ENCODE data around the gene GAPDHS.

The GAPDHS gene

DNA sequence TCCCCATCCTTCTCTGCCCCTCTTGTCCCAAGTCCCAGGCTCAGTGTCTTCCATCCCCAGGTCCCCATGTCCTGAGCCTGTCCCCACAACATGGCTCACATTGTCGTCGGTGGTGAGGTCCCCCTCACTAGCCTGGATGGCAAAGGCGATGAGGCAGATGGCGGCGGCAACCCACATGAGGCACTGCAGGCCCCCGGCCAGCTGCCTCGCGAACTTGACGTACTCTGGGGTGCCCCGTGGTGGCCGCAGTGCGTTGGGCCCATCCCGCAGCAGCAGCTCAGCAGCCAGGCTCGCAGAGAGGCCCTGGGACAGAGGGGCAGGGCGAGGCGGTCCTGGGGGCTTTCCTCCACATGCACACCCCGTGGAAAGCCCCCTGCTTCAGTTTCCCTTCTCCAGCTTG lies 29.1 kb downstream of the GAPDHS start:
- no peaks in the 10 kb centered on the region for H3K4me1 ChIP-seq (ENCODE audit: control insufficient read depth, insufficient read depth, low read length)
- H3K4me3 ChIP-seq (ENCODE audit: low read depth, low read length) = no peak overlapping the region
- H3K27me3 ChIP-seq (ENCODE audit: control insufficient read depth, insufficient read depth, low read length) = peaks cover 21% of the 10 kb centered on the region
- no peaks in the 10 kb centered on the region for H3K36me3 ChIP-seq (ENCODE audit: control insufficient read depth, insufficient read depth, low read length)
- no peaks in the 10 kb centered on the region for H3K9me3 ChIP-seq (ENCODE audit: control insufficient read depth, insufficient read depth, low read length)
- H3K9ac ChIP-seq (ENCODE audit: low read depth, low read length) = no peak overlapping the region

DNA sequence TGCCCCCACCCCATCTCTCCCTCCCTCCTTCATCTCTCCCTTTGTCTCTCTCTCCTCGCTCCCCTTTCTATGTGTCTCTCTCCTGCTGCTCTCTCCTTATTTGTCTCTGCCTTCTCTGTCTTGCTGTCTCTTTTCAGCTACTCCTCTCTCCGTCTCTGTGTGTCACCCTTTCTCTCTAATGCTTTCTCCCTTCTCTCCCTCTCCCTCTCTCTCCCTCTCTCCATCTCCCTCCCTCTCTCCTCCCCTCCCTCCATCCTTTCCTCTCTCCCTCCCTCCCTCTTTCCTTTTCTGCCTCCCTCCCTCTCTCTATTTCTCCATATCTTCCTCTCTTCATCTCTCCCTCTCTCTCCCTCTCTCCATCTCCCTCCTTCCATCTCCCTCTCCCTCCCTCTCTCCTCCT lies 29.5 kb downstream of the GAPDHS start:
- Histone ChIP-seq H3K9me3 (ENCODE audit: control insufficient read depth, insufficient read depth, low read length) (no peaks in the 10 kb centered on the region), H3K9ac (ENCODE audit: low read depth, low read length) (no peak overlapping the region), H3K4me3 (ENCODE audit: low read depth, low read length) (no peak overlapping the region), H3K27me3 (ENCODE audit: control insufficient read depth, insufficient read depth, low read length) (peaks cover 21% of the 10 kb centered on the region), H3K36me3 (ENCODE audit: control insufficient read depth, insufficient read depth, low read length) (no peaks in the 10 kb centered on the region), H3K4me1 (ENCODE audit: control insufficient read depth, insufficient read depth, low read length) (no peaks in the 10 kb centered on the region)

DNA sequence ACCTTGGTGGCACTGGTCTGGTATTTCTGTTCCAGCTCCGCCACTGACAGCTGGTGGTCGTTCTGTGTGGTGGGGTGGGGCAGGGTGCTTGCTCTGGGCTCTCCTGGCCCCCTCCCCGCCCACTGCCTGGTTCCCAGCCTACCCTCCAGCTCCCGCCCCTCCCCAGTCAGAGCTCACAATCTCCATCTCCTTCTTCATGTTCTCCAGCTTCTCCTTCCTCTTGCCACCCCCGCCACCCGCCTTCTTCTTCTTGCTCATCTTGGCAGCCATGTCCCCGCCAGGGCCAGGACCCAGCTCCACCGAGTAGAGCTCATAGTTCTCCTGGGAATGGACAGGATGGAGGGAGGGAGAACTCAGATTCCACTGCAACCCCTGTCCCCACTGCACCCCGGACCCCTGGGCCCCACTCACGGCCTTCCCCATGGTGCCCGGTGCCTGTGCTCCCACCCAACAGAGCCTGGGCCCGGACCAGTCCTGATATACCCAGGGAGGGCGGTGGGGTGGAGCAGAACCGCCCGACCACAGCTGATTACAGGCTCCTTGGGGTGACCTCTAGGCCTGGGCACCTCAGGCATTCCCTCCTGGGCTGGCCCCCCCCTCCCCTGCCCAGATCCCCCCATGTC lies 30.1 kb downstream of the GAPDHS start, which contains the start of gene ATP4A:
Gene ATP4A, minus strand, starts transcription at position 452 of the 623 bp plus-strand sequence. Its CDS starts 29 bp downstream, at position 423.
- Histone ChIP-seq H3K4me3 (ENCODE audit: low read depth, low read length) (no peak within 1 kb of the TSS), H3K36me3 (ENCODE audit: control insufficient read depth, insufficient read depth, low read length) (no peaks in the 10 kb centered on the region)

DNA sequence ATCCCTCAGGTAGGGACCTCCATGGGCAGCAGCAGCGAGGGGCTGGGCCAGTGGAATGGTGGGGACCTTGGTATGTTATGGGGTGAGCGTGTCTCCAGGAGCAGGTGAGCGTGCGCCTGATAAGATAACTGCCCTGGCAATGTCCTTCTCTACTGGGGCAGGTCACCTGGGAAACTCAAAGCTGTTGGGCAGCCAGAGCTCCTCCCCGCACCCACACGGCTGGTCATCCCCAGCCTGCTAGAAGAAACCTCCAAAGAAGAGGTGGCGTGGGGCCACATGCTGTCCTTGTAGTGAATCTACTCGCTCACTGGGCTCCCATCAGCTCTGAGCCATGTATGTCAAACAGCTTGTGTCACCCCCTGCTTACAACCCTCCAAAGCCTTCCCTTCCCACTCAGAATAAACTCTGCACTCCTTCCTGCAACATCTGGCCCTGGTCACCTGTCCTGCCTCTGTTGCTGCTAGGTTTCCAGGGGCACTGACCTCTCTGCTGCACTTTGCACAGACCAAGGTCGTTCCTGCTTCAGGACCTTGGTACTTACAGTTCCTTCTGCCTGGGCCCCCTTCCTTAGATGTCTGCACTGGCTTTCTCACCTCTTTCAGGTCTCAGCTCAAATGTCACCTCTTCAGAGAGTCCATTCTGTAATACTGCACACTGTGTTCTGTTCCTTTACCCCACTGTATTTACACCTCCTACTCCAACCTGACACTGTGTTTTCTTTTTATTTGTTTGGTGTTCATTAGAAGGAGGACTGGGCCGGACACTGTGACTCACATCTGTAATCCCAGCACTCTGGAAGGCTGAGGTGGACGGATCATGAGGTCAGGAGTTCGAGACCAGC lies 32.0 kb downstream of the GAPDHS start:
- no peaks in the 10 kb centered on the region for H3K36me3 ChIP-seq (ENCODE audit: control insufficient read depth, insufficient read depth, low read length)
- H3K9ac ChIP-seq (ENCODE audit: low read depth, low read length) = no peak overlapping the region
- H3K4me3 ChIP-seq (ENCODE audit: low read depth, low read length) = no peak overlapping the region
- H3K27me3 ChIP-seq (ENCODE audit: control insufficient read depth, insufficient read depth, low read length) = peaks cover 5% of the 10 kb centered on the region
- no peaks in the 10 kb centered on the region for H3K4me1 ChIP-seq (ENCODE audit: control insufficient read depth, insufficient read depth, low read length)
- no peaks in the 10 kb centered on the region for H3K9me3 ChIP-seq (ENCODE audit: control insufficient read depth, insufficient read depth, low read length)

More for the DNA sequence above, 30.1 kb downstream of the GAPDHS start, which contains the start of gene ATP4A:
- Histone ChIP-seq H3K4me1 (ENCODE audit: control insufficient read depth, insufficient read depth, low read length) (no peaks in the 10 kb centered on the region), H3K9me3 (ENCODE audit: control insufficient read depth, insufficient read depth, low read length) (no peaks in the 10 kb centered on the region), H3K9ac (ENCODE audit: low read depth, low read length) (no peak within 1 kb of the TSS), H3K27me3 (ENCODE audit: control insufficient read depth, insufficient read depth, low read length) (peaks cover 21% of the 10 kb centered on the region)

DNA sequence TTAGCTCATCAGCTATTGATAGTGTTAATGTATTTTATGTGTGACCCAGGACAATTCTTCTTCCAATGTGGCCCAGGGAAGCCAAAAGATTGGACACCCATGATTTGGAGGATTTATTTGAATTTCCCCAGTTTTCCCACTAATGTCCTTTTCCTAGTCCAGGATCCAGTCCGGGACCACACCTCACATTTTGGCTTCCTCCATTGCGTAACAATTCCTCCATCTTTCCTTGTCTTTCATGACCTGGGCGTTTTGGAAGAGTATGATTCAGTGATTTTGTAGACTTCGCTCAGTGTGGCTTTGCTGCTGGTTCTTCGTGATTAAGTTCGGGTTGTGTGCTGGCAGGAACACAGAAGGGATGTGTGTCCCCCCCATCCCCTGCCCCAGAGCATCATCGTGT lies 33.5 kb downstream of the GAPDHS start:
- Histone ChIP-seq H3K27me3 (ENCODE audit: control insufficient read depth, insufficient read depth, low read length) (no peaks in the 10 kb centered on the region), H3K36me3 (ENCODE audit: control insufficient read depth, insufficient read depth, low read length) (no peaks in the 10 kb centered on the region), H3K4me1 (ENCODE audit: control insufficient read depth, insufficient read depth, low read length) (no peaks in the 10 kb centered on the region), H3K4me3 (ENCODE audit: low read depth, low read length) (no peak overlapping the region), H3K9me3 (ENCODE audit: control insufficient read depth, insufficient read depth, low read length) (no peaks in the 10 kb centered on the region), H3K9ac (ENCODE audit: low read depth, low read length) (no peak overlapping the region)

DNA sequence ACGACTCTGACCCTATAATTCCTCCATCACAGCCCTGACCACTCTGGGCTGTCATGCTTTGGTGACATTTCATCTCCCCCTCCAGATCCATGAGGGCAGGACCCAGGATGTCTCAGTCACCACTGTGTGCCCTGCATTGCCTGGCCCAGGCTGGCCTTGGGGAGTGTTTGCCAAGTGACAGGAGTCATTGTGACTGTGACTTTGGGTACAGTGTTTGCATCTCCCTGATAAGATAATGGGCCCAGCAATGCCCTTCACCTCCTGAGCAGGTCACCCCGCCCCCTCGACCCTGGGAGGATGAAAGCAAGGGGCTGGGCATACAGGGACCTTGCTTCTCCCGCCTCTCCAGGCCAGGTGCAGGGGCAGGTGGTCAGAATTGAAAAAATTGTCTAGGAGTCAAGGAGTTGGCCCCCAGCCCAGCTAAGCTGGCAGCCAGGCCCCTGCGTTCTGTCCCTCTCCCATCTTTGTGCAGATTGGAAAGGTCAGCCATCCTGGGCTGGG lies 36.1 kb downstream of the GAPDHS start:
- H3K4me3 ChIP-seq (ENCODE audit: low read depth, low read length) = no peak overlapping the region
- H3K36me3 ChIP-seq (ENCODE audit: control insufficient read depth, insufficient read depth, low read length) = no peaks in the 10 kb centered on the region
- H3K27me3 ChIP-seq (ENCODE audit: control insufficient read depth, insufficient read depth, low read length) = no peaks in the 10 kb centered on the region
- H3K9me3 ChIP-seq (ENCODE audit: control insufficient read depth, insufficient read depth, low read length) = no peaks in the 10 kb centered on the region
- no peaks in the 10 kb centered on the region for H3K4me1 ChIP-seq (ENCODE audit: control insufficient read depth, insufficient read depth, low read length)
- H3K9ac ChIP-seq (ENCODE audit: low read depth, low read length) = no peak overlapping the region

DNA sequence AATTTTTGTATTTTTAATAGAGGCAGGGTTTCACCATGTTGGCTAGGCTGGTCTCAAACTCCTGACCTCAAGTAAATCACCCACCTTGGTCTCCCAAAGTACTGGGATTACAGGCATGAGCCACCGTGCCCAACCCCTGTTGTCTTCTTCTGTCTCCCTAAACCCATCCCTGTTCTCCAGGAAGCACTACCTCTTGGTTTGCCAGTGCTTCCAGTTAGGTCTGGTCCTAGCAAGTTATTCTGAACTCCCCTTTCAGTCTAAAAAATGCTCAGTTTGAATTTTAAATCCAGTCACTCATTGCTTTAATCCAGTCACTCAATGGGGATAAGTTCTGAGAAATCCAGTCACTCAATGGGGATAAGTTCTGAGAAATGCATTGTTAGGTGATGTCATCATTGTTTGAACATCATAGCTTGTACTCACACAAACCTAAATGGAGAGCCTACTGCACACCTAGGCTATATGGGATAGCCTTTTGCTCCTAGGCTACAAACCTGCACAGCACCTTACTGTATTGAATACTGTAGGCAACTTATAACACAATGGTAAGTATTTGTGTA lies 38.2 kb downstream of the GAPDHS start:
- Histone ChIP-seq H3K4me1 (ENCODE audit: control insufficient read depth, insufficient read depth, low read length) (no peaks in the 10 kb centered on the region), H3K9ac (ENCODE audit: low read depth, low read length) (no peak overlapping the region), H3K27me3 (ENCODE audit: control insufficient read depth, insufficient read depth, low read length) (no peaks in the 10 kb centered on the region), H3K9me3 (ENCODE audit: control insufficient read depth, insufficient read depth, low read length) (peaks cover 8% of the 10 kb centered on the region), H3K4me3 (ENCODE audit: low read depth, low read length) (no peak overlapping the region), H3K36me3 (ENCODE audit: control insufficient read depth, insufficient read depth, low read length) (no peaks in the 10 kb centered on the region)

DNA sequence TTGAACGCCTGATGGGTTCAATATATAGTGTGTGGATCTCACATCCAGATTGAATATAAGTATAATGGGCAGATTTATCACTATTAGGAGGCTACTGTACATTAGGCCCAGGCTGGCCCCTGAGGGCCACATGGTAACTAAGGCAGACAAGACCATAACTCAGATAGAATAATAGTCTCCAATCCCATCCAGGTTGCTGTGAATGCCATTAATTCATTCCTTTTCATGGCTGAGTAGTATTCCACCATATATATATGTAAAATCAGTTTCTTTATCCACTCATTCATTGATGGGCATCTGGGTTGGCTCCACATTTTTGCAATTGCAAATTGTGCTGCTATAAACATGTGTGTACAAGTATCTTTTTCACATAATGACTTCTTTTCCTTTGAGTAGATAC lies 44.7 kb downstream of the GAPDHS start:
- Histone ChIP-seq H3K9me3 (ENCODE audit: control insufficient read depth, insufficient read depth, low read length) (peaks cover 10% of the 10 kb centered on the region), H3K4me3 (ENCODE audit: low read depth, low read length) (no peak overlapping the region), H3K36me3 (ENCODE audit: control insufficient read depth, insufficient read depth, low read length) (no peaks in the 10 kb centered on the region), H3K27me3 (ENCODE audit: control insufficient read depth, insufficient read depth, low read length) (no peaks in the 10 kb centered on the region), H3K9ac (ENCODE audit: low read depth, low read length) (no peak overlapping the region), H3K4me1 (ENCODE audit: control insufficient read depth, insufficient read depth, low read length) (no peaks in the 10 kb centered on the region)

DNA sequence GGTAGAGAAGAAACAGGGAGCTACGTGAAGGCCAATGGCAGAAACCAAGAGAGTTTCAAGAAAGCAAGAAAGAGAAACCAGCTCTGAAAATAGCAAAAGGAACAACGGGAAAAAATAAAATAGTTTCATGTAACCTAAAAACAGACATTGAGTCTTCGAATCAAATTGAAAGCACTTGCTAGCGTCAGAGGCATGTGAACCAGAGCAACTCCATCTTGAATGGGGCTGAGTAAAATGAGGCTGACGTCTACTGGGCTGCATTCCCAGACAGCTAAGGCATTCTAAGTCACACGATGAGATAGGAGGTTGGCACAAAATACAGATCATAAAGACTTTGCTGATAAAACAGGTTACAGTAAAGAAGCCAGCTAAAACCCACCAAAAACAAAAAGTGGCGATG lies 45.5 kb downstream of the GAPDHS start:
- peaks cover 10% of the 10 kb centered on the region for H3K9me3 ChIP-seq (ENCODE audit: control insufficient read depth, insufficient read depth, low read length)
- H3K36me3 ChIP-seq (ENCODE audit: control insufficient read depth, insufficient read depth, low read length) = no peaks in the 10 kb centered on the region
- no peak overlapping the region for H3K9ac ChIP-seq (ENCODE audit: low read depth, low read length)
- H3K27me3 ChIP-seq (ENCODE audit: control insufficient read depth, insufficient read depth, low read length) = no peaks in the 10 kb centered on the region
- H3K4me1 ChIP-seq (ENCODE audit: control insufficient read depth, insufficient read depth, low read length) = no peaks in the 10 kb centered on the region
- no peak overlapping the region for H3K4me3 ChIP-seq (ENCODE audit: low read depth, low read length)

DNA sequence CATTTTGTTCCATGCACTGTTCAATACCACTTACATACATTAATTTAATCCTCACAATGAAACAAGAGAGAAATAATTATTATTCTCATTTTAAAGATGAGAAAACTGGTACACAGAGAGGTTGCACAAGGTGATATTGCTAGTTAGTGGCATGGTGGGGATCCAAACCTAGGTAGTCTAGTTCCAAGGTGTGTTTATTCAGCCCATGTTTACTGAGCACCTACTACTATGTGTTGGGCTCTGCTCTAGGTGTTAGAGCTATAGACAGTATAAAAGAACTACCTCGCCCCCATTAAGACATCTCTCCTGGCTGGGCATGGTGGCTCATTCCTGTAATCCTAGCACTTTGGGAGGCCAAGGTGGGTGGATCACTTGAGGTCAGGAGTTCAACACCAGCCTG lies 49.5 kb downstream of the GAPDHS start:
- no peaks in the 10 kb centered on the region for H3K36me3 ChIP-seq (ENCODE audit: control insufficient read depth, insufficient read depth, low read length)
- no peaks in the 10 kb centered on the region for H3K4me1 ChIP-seq (ENCODE audit: control insufficient read depth, insufficient read depth, low read length)
- H3K9ac ChIP-seq (ENCODE audit: low read depth, low read length) = no peak overlapping the region
- H3K4me3 ChIP-seq (ENCODE audit: low read depth, low read length) = no peak overlapping the region
- H3K9me3 ChIP-seq (ENCODE audit: control insufficient read depth, insufficient read depth, low read length) = no peaks in the 10 kb centered on the region
- peaks cover 9% of the 10 kb centered on the region for H3K27me3 ChIP-seq (ENCODE audit: control insufficient read depth, insufficient read depth, low read length)

DNA sequence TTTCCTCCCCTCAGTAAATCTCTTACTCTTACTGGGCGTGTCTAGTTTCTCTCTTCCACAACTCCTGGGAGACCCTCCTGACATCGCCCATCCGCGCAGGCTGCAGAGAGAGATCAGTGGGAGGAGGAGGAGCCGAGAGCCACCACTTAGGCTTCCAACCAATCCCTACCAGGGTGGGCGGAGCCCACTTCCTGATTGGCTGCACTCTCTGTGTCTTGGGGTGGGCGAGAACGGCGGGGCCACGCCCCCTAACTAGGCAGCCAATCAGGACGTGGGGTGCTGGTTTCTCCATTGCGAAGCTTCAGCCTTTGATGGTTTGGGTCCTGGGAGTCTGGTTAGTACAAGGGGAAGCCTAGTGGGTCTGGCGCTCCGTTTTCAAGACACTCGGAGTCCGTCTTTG lies 52.6 kb downstream of the GAPDHS start, which contains the start of gene PMIS2:
Gene PMIS2, plus strand, starts transcription at position 326 of the 400 bp plus-strand sequence. CDS start 87 bp downstream, outside the sequence.
- Histone ChIP-seq H3K27me3 (ENCODE audit: control insufficient read depth, insufficient read depth, low read length) (peaks cover 19% of the 10 kb centered on the region), H3K4me3 (ENCODE audit: low read depth, low read length) (no peak within 1 kb of the TSS), H3K9me3 (ENCODE audit: control insufficient read depth, insufficient read depth, low read length) (no peaks in the 10 kb centered on the region), H3K36me3 (ENCODE audit: control insufficient read depth, insufficient read depth, low read length) (no peaks in the 10 kb centered on the region), H3K4me1 (ENCODE audit: control insufficient read depth, insufficient read depth, low read length) (no peaks in the 10 kb centered on the region), H3K9ac (ENCODE audit: low read depth, low read length) (no peak within 1 kb of the TSS)
